D341Med (cell line): Measurements from ENCODE around the gene MLH1.

Experiments
- DNase-seq: peaks from one replicate; pipeline ENCODE4 v3.0.0; 2012; ENCODE audit warnings: low spot score

MLH1 gene

DNA sequence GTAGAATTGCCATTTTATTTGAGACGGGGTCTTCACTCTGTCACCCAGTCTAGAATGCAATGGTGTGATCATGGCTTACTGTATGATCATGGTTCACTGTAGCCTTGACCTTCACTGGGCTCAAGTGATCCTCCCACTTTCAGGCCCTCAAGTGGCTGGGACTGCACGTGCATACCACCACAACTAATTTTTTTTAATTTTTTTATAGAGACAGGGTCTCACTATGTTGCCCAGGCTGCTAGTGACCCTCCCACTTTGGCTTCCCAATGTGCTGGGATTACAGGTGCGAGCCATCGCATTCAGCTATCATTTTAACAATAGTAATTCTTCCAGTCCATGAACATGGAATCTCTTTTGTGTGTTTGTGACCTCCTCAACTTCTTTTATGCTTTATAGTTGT, 12.3 kb upstream of the MLH1 start:
- no peak for DNase-seq

DNA sequence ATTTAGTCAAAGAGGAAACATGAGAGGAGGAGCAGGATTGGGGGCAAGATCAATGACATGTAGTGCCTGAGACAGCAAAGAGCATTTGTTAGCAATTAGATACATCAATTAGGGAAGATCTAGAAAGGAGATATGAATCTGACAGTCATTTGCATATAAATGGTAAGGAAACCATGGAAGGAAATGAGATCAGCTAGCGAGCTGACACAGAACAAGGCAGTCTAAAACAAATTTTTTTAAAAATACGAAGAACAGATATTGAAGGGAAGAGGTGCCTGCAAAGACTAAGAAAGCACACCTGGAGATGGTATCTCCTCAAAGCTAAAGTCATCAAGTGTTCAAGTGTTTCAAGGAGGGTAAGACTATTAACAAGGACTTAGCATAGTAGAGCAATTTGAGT, 5.0 kb upstream of the MLH1 start:
- no peak for DNase-seq

DNA sequence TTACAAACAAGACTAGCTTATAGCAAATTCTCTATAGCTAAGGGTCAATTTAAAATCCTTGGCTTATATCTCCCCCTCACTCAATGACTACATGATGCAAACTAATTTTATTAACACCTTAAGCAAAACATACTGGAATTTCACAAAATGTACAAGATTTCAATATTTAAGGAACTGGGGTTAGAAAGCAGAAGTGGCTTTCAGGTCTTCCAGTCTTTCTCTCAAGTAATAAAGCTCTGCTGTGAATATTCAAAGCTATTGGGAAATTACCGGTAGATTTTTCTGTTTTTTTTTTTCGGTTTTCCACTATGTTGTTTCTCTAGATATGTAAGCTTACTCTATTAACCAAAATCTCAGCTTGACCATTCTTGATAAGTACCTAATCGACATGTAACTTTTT, 4.3 kb upstream of the MLH1 start:
- DNase-seq: no peak

DNA sequence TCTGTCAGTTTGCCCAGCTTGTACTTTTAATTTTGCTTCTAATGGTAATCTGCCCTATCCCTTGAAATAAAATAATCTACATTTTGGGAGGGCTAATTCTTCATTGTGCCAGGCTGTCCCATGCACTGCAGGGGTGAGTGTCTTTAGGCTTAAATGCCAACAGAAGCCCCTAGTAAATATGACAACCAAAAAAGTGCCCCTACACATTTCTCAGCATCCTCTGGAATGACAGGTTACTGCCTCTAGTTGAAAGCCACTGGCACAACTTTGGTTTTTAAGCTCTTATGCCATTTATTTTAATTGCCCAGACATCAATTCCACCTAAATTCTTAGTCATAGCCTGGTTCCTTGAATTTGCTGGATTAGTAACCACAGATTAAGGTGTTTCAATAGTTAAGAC, 3.8 kb upstream of the MLH1 start:
- no peak for DNase-seq

GRCh38 chr3:36991147-36991546, 2.2 kb upstream of the MLH1 start:
- no peak for DNase-seq

GRCh38 chr3:36991923-36992805, 1.2 kb upstream of the MLH1 start:
- DNase-seq: no peak

- no peak for DNase-seq
Measured at GRCh38 chr3:36992806-36993325, 452 bp upstream of the MLH1 start, which contains the start of gene EPM2AIP1. EPM2AIP1 (minus strand) TSS chr3:36993131; CDS start chr3:36993077, 54 bp downstream.

GRCh38 chr3:37014620-37015019, 21.3 kb downstream of the MLH1 start:
- DNase-seq: no peak

- no peak for DNase-seq
Measured at GRCh38 chr3:37015642-37016041, 22.3 kb downstream of the MLH1 start.

DNA sequence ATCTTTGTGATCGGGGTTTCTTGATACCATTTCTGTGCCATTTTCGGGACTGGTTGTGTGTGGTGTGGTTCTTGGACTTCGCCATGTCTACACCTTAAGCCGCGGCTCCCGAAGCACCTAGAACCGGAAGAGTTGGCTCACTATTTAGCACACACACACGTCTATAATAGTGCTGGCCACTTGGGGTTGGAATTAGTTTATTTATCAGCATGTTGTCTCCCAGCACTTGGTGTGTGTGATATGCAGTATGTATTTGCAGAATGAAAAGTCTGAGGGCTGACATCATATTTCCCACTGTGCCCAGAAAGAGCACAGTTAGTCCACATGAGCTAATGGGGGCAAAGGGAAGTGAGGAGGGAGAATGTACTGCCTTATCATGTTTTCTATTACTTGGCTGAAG, 23.6 kb downstream of the MLH1 start:
- DNase-seq: no peak

GRCh38 chr3:37017683-37018082, 24.4 kb downstream of the MLH1 start:
- no peak for DNase-seq

- DNase-seq: no peak
Measured at GRCh38 chr3:37024092-37024491, 30.8 kb downstream of the MLH1 start.

DNA sequence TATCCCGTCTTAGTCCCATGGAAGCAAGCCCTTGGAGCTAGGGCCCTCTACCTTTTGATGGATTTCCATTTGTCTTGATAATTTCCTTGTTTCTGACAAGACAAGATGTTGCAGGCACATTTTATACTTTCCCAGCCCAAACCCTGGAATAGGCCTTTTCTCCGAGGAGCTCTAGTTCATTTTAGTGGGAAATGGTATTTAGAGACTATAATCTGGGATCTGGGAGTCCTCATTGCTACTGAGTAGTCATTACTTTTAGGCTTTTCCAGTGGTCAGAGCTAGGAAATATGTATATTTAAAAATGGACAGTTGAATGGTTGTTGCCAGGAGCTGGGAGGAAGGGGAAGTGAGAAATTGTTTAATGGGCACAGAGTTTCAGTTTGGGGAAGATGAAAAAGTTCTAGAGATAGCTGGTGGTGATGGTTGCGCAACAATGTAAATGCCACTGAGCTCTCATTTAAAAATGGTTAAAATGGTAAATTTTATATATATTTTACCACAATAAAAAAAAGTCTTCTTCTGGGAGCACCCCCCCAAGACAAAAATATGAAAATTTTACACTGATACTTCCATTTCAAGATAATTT, 31.6 kb downstream of the MLH1 start:
- DNase-seq: no peak

GRCh38 chr3:37025561-37026335, 32.4 kb downstream of the MLH1 start:
- no peak for DNase-seq

DNA sequence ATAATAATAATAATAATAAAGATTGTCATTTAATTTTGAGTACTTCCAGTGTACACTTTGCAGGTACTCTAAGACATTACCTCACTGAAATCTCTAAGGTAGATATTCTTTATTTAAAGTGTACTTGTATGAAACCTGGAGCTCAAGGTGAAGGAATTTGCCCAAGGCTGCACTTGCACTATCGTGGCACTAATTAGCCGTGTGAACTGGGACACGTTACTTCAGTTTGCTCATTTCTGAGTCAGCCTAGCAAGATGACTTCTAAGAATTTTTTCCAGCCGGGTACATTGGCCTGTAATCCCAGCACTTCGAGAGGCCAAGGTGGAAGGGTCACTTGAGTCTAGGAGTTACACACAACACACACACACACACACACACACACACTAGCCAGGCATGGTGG, 33.5 kb downstream of the MLH1 start:
- no peak for DNase-seq

- DNase-seq: no peak
Measured at GRCh38 chr3:37028329-37028728, 35.0 kb downstream of the MLH1 start.

GRCh38 chr3:37029111-37029510, 35.8 kb downstream of the MLH1 start:
- DNase-seq: no peak

DNA sequence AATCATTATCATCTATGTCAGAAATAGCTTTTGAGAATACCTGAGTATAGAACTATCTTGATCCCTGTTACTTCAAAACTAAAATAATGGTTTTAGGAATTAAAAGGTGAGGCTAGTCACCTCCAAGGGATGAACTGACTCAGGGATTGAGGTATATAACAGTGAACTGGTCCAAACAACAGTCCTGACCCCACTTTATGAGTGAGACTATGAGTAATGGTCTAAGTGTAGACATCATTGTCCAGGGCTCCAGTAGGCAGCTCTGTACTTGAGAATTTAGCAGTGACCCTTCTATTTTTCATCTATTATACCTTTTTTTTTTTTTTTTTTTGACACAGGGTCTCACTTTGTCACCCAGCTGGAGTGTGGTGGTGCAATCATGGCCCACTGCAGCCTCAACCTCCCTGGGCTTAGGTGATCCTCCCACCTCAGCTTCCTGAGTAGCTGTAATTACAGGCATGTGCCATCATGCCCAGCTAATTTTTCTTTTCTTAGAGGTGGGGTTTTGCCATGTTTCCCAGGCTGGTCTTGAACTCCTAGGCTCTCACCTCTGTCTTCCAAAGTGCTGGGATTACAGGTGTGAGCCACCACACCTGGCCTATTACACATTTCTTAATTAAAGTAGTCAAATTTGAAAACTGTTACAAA, 36.3 kb downstream of the MLH1 start:
- no peak for DNase-seq

DNA sequence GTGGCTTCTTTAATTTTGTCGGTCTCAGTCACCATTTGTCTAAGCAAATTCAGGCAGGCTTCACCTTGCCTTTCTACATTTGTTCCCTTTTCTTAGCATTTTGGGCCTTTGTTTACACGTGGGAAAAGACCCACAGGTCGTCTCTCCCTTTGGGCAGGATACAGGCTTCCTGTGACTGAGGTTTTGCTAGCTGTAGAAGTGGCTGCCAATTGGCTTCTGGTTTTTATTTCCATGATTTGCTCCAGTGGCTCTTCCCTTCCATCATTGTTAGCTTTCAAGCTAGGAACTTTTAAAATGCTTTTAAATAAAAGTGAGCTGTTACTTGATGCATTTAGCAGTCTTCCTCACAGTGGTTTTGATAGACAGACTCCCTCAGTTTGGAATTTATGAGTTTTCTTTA, 37.3 kb downstream of the MLH1 start:
- no peak for DNase-seq

DNA sequence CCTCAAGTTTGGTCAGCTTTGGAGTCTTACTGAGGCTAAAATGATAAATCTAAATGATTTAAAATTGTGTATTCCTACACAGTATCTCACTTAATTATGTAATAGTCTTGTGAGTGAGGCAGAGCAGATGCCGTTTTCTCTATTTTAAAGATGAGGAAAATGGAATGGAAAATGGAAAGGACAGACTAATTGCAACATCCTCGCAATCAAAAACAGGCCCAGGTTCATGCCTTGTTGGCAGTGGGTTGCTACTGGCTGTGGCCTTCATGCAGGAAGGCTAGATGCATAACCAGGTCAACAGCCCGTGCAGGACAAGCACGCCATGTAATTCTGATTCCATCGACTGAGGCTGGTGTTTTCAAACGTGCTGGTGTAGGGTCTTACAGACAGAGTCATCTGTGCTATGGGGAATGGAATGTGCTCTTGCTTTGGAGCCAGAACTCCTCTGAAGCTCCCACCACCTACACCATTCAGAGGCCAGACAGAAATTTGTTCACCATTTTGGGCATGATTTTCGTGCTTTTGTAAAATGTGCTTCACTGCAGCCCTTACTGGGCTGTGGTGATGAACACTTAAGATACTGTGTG, 37.9 kb downstream of the MLH1 start:
- DNase-seq: no peak

GRCh38 chr3:37032961-37033360, 39.6 kb downstream of the MLH1 start:
- DNase-seq: no peak

GRCh38 chr3:37037352-37037751, 44.0 kb downstream of the MLH1 start:
- DNase-seq: no peak
